GM18909 (cell line): ENCODE data around the gene MED22.
"Not testable (repeated sequence)": the region's sequence is repeated elsewhere in the genome, so short reads cannot be mapped to it uniquely, and the experiment has no call there.

Source experiments
- ATAC-seq: cut with Tn5 transposase; IDR thresholded peaks from one replicate; pipeline ENCODE4 v1.9.1; 2021; ENCODE audit warnings: mild to moderate bottlenecking; ENCODE audit not compliant: unreplicated experiment, poor library complexity

Gene MED22

GRCh38 chr9:133347985-133348717, at the start of gene MED22, which contains the start of gene RPL7A:
MED22 (minus strand) TSS chr9:133348131; CDS start chr9:133346662, 1,469 bp downstream.
RPL7A (plus strand) TSS chr9:133348218; CDS start chr9:133348244, 26 bp downstream.
- peak; percentile 76 for ATAC-seq

- no peak for ATAC-seq
Measured at GRCh38 chr9:133397370-133397769, 49.4 kb upstream of the MED22 start.

- ATAC-seq = no peak
Measured at GRCh38 chr9:133396952-133397351, 49.0 kb upstream of the MED22 start.

GRCh38 chr9:133394687-133395271, 46.8 kb upstream of the MED22 start:
- no peak for ATAC-seq

GRCh38 chr9:133393399-133393798, 45.5 kb upstream of the MED22 start:
- ATAC-seq = no peak

GRCh38 chr9:133392308-133392707, 44.4 kb upstream of the MED22 start:
- ATAC-seq = not testable (repeated sequence)

DNA sequence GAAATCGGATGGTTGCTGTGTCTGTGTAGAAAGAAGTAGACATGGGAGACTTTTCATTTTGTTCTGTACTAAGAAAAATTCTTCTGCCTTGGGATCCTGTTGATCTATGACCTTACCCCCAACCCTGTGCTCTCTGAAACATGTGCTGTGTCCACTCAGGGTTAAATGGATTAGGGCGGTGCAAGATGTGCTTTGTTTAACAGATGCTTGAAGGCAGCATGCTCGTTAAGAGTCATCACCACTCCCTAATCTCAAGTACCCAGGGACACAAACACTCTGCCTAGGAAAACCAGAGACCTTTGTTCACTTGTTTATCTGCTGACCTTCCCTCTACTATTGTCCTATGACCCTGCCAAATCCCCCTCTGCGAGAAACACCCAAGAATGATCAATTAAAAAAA, 43.5 kb upstream of the MED22 start:
- not testable (repeated sequence) for ATAC-seq

DNA sequence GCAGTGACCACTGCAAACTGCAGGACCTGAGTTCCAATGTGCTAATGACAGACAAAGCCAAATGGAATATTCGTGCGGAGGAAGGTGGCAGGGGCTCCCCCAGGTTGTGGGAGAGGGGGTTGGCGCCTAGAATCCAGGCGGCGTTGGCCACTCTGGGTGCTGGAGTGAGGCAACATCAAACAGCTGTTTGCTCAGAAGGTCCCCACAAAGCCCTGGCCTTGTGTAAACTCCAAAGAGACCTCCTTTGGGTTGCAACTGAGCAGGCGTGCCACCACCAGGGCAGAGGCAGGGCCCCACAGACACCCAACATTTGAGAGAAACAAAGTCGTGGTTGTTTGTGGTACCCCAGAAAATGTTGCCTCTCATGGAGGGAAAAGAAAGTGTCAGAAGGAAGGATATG, 42.8 kb upstream of the MED22 start:
- ATAC-seq = no peak

- no peak for ATAC-seq
Measured at GRCh38 chr9:133389562-133389961, 41.6 kb upstream of the MED22 start.

- ATAC-seq = no peak
Measured at GRCh38 chr9:133389025-133389557, 41.2 kb upstream of the MED22 start.

- ATAC-seq = no peak
Measured at GRCh38 chr9:133387680-133388079, 39.7 kb upstream of the MED22 start.

- ATAC-seq = no peak
Measured at GRCh38 chr9:133386338-133386737, 38.4 kb upstream of the MED22 start.

GRCh38 chr9:133385452-133385851, 37.5 kb upstream of the MED22 start:
- no peak for ATAC-seq

- no peak for ATAC-seq
Measured at GRCh38 chr9:133384736-133385321, 36.9 kb upstream of the MED22 start.

GRCh38 chr9:133383438-133383837, 35.5 kb upstream of the MED22 start:
- no peak for ATAC-seq

DNA sequence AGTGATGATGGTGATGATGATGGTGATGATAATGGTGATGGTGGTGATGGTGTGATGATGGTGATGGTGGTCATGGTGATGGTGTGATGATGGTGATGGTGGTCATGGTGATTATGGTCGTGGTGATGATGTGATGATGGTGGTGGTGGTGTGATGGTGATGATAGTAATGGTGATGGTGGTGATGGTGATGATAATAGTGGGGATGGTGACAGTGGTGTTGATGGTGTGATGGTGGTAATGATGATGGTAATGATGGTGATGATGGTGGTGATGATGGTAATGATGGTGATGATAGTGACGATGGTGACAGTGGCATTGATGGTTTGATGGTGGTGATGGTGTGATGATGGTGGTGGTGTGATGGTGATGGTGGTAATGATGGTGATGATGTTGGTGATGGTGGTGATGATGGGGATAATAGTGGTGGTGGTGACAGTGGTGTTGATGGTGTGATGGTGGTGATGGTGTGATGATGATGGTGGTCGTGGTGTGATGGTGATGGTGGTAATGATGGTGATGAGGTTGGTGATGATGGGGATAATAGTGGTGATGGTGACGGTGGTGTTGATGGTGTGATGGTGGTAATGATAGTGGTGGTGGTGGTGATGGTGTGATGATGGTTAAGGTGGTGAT, 34.7 kb upstream of the MED22 start:
- ATAC-seq = no peak

- no peak for ATAC-seq
Measured at GRCh38 chr9:133380734-133381133, 32.8 kb upstream of the MED22 start.

- no peak for ATAC-seq
Measured at GRCh38 chr9:133379153-133380086, 31.5 kb upstream of the MED22 start.

- no peak for ATAC-seq
Measured at GRCh38 chr9:133378408-133378962, 30.6 kb upstream of the MED22 start.
